Endodermal cell (in vitro differentiated cells): ENCODE data around the gene PATZ1. TPM values are rescaled to one million over a fixed set of nuclear protein-coding genes. Genes with fewer than 3 reads are reported as not detected.

Source experiments
- DNase-seq: peaks from one replicate; pipeline ENCODE4 v3.0.0-alpha.2; 2017
- H3K27ac ChIP-seq: 2 replicates; pipeline ENCODE4 v1.5.1; 2013; ENCODE audit warnings: mild to moderate bottlenecking, low read depth, low read length, moderate library complexity
- H3K27me3 ChIP-seq: 2 replicates; pipeline ENCODE4 v1.6.1; 2013; ENCODE audit warnings: mild to moderate bottlenecking, low read length, moderate library complexity; ENCODE audit not compliant: insufficient read depth, control insufficient read depth, poor library complexity, severe bottlenecking
- H3K36me3 ChIP-seq: 2 replicates; pipeline ENCODE4 v1.7.0; 2013; ENCODE audit warnings: mild to moderate bottlenecking, low read length, moderate library complexity; ENCODE audit not compliant: control insufficient read depth, insufficient read depth
- H3K4me1 ChIP-seq: one replicate; pipeline ENCODE4 v1.7.0; 2013; ENCODE audit warnings: low read length; ENCODE audit not compliant: control insufficient read depth, insufficient read depth
- H3K4me3 ChIP-seq: 2 replicates; pipeline ENCODE4 v1.5.1; 2013; ENCODE audit warnings: mild to moderate bottlenecking, low read length, moderate library complexity
- H3K9ac ChIP-seq: 2 replicates; pipeline ENCODE4 v1.6.1; 2013; ENCODE audit warnings: mild to moderate bottlenecking, low read length, moderate library complexity; ENCODE audit not compliant: poor library complexity, severe bottlenecking; ENCODE audit errors: extremely low read depth
- H3K9me3 ChIP-seq: 2 replicates; pipeline ENCODE4 v1.6.1; 2013; ENCODE audit warnings: mild to moderate bottlenecking, low read length, moderate library complexity; ENCODE audit not compliant: control insufficient read depth
- H3K27ac Mint-ChIP-seq: 2 replicates; pipeline ENCODE4 v1.8.0; 2020; ENCODE audit warnings: mixed read lengths
- H3K27me3 Mint-ChIP-seq: 2 replicates; pipeline ENCODE4 v1.8.0; 2021; ENCODE audit warnings: mild to moderate bottlenecking, mixed read lengths; ENCODE audit not compliant: insufficient read depth
- H3K36me3 Mint-ChIP-seq: 2 replicates; pipeline ENCODE4 v1.8.0; 2020; ENCODE audit warnings: low read depth, mixed read lengths
- H3K4me1 Mint-ChIP-seq: 2 replicates; pipeline ENCODE4 v1.8.0; 2020; ENCODE audit warnings: mixed read lengths
- H3K4me3 Mint-ChIP-seq: 2 replicates; pipeline ENCODE4 v1.8.0; 2020; ENCODE audit warnings: mild to moderate bottlenecking, moderate library complexity, mixed read lengths
- H3K9me3 Mint-ChIP-seq: 2 replicates; pipeline ENCODE4 v1.8.0; 2020; ENCODE audit warnings: mild to moderate bottlenecking, mixed read lengths
- WGBS, 2 experiments: methylation state at CpG; one replicate each; pipeline versions ENCODE4 v1.1.5 to v1.1.7; 2013; ENCODE audit warnings: missing lambda C conversion rate in 2 of 2, mixed read lengths in 1 of 2; ENCODE audit not compliant: insufficient coverage in 1 of 2, insufficient read length in 1 of 2; 5-methylcytosine and 5-hydroxymethylcytosine counted together
- total RNA-seq, 2 donors: library from RNA; stranded (reverse); fragmentation: NEBNext Ultra II Directional in 1 of 2; extraction: Animal tissue kit (Norgen Biotek cat#: 25700) in 1 of 2; gene quantifications; 2 replicates in 1 of 2; 3 replicates in 1 of 2; pipeline ENCODE4 v1.2.1, GENCODE V29; 2021
- TF ChIP-seq, protein P1 (sequence below): fragments of 200-600 bp; sonication (generic); conservative IDR thresholded peaks from 2 replicates; pipeline ENCODE4 v1.5.0; 2021; ENCODE audit warnings: antibody characterized with exemption, mild to moderate bottlenecking

The PATZ1 gene
- total RNA-seq, 2 donors from 2014 or later: 49.2 to 57.1 TPM

DNA sequence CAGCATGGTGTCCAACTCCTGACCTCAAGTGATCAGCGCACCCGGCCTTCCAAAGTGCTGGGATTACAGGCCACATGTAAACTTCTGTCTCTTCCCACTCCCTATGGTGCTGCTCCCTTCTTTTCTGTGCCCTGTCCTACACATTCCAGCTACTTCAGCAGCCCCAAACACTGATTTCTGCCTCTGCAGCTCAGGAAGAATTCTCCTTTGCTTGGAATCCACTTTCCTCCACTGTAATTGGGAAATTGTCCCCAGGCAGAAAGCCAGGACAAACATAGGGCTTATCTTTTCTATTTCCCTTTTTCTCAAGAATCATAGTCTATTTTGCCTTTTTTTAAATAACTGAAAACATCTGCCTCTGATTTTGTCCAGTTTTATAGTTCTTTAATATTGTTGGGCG is 32.0 kb upstream of the PATZ1 start:
- H3K36me3 Mint-ChIP-seq: no peaks in the 10 kb centered on the region
- H3K4me3 ChIP-seq: no peak overlapping the region
- 89 to 93% methylated on average over 2 to 3 of the region's 3 CpGs for WGBS, 2 experiments
- no peaks in the 10 kb centered on the region for H3K9me3 Mint-ChIP-seq
- TF ChIP-seq, protein P1, sequence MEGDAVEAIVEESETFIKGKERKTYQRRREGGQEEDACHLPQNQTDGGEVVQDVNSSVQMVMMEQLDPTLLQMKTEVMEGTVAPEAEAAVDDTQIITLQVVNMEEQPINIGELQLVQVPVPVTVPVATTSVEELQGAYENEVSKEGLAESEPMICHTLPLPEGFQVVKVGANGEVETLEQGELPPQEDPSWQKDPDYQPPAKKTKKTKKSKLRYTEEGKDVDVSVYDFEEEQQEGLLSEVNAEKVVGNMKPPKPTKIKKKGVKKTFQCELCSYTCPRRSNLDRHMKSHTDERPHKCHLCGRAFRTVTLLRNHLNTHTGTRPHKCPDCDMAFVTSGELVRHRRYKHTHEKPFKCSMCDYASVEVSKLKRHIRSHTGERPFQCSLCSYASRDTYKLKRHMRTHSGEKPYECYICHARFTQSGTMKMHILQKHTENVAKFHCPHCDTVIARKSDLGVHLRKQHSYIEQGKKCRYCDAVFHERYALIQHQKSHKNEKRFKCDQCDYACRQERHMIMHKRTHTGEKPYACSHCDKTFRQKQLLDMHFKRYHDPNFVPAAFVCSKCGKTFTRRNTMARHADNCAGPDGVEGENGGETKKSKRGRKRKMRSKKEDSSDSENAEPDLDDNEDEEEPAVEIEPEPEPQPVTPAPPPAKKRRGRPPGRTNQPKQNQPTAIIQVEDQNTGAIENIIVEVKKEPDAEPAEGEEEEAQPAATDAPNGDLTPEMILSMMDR: no peak
- H3K27ac Mint-ChIP-seq: no peak overlapping the region
- H3K27me3 Mint-ChIP-seq: no peaks in the 10 kb centered on the region
- H3K9ac ChIP-seq: no peak overlapping the region
- no peaks in the 10 kb centered on the region for H3K9me3 ChIP-seq
- H3K36me3 ChIP-seq: no peaks in the 10 kb centered on the region
- no peaks in the 10 kb centered on the region for H3K27me3 ChIP-seq
- H3K4me1 ChIP-seq: no peaks in the 10 kb centered on the region
- H3K4me3 Mint-ChIP-seq: no peak overlapping the region
- no peak for DNase-seq
- no peaks in the 10 kb centered on the region for H3K4me1 Mint-ChIP-seq
- H3K27ac ChIP-seq: no peak overlapping the region

DNA sequence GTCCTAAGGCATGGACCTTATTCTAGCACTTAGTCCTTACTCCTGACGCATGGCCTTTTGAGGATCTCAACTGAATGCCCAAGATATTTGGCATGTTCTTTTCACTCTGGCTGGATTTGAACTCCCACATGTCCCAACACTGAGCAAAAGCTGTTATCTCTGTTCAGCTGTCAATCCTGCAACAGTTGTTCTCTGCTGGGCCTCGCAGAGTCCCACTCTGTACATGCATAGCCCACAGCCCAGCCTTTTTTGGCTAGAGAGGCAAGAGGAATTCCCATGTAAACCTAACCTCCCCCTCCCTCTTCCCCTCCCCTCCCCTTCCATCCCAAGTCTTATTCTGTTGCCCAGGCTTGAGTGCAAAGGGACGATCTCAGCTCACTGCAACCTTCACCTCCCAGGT is 31.5 kb upstream of the PATZ1 start:
- Mint-ChIP-seq H3K27ac (no peak overlapping the region), H3K4me3 (no peak overlapping the region), H3K9me3 (no peaks in the 10 kb centered on the region), H3K36me3 (no peaks in the 10 kb centered on the region), H3K4me1 (no peaks in the 10 kb centered on the region), H3K27me3 (no peaks in the 10 kb centered on the region)
- Histone ChIP-seq H3K4me1 (no peaks in the 10 kb centered on the region), H3K4me3 (no peak overlapping the region), H3K27me3 (no peaks in the 10 kb centered on the region), H3K9me3 (no peaks in the 10 kb centered on the region), H3K36me3 (no peaks in the 10 kb centered on the region), H3K9ac (no peak overlapping the region), H3K27ac (no peak overlapping the region)
- no peak for DNase-seq
- TF ChIP-seq, protein P1: no peak
- WGBS, 2 experiments: 83 to 94% methylated on average over 3 of the region's 3 CpGs

DNA sequence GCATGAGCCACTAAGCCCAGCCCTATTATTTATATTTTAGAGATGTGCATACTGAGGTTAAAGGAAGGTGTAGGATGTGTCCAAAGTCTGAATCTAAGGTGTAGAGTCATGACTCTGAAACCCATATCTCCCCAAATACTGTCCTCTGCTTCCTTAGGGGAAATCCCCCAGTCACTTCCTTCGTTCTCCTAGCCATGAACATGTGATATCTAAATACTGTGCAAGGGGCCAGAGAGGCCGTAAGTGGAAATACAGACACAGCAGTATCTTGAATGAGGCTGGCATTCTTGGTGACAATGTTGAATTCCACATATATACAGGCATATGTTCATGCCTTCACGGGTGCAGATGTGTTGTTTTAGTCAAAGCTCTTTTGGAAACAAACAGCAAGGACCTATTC is 21.3 kb upstream of the PATZ1 start:
- H3K27ac ChIP-seq: no peak overlapping the region
- Mint-ChIP-seq H3K4me3 (no peak overlapping the region), H3K27me3 (no peaks in the 10 kb centered on the region), H3K9me3 (peaks cover 15% of the 10 kb centered on the region), H3K4me1 (no peaks in the 10 kb centered on the region), H3K36me3 (no peaks in the 10 kb centered on the region), H3K27ac (no peak overlapping the region)
- H3K4me3 ChIP-seq: no peak overlapping the region
- peaks cover 10% of the 10 kb centered on the region for H3K9me3 ChIP-seq
- 93 to 98% methylated on average over 2 to 3 of the region's 3 CpGs for WGBS, 2 experiments
- no peak overlapping the region for H3K9ac ChIP-seq
- no peaks in the 10 kb centered on the region for H3K36me3 ChIP-seq
- no peaks in the 10 kb centered on the region for H3K4me1 ChIP-seq
- no peaks in the 10 kb centered on the region for H3K27me3 ChIP-seq
- TF ChIP-seq, protein P1: no peak
- no peak for DNase-seq
